ENCODE measurements around the gene SUGP2. TPM values are rescaled to one million over a fixed set of nuclear protein-coding genes. Genes with fewer than 3 reads are reported as not detected.

The SUGP2 gene
- total RNA-seq, 1 experiment from 2014 or later, result 74.1 TPM

- TF ChIP-seq, protein P1, sequence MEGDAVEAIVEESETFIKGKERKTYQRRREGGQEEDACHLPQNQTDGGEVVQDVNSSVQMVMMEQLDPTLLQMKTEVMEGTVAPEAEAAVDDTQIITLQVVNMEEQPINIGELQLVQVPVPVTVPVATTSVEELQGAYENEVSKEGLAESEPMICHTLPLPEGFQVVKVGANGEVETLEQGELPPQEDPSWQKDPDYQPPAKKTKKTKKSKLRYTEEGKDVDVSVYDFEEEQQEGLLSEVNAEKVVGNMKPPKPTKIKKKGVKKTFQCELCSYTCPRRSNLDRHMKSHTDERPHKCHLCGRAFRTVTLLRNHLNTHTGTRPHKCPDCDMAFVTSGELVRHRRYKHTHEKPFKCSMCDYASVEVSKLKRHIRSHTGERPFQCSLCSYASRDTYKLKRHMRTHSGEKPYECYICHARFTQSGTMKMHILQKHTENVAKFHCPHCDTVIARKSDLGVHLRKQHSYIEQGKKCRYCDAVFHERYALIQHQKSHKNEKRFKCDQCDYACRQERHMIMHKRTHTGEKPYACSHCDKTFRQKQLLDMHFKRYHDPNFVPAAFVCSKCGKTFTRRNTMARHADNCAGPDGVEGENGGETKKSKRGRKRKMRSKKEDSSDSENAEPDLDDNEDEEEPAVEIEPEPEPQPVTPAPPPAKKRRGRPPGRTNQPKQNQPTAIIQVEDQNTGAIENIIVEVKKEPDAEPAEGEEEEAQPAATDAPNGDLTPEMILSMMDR (IDR thresholded peaks at IDR 0.05; ENCODE audit: insufficient read depth in 1 of 2, low read depth in 1 of 2, low read length in 1 of 2, severe bottlenecking in 1 of 2, unreplicated experiment in 1 of 2), result no peak
- H3K27ac Mint-ChIP-seq (ENCODE audit: unreplicated experiment), result no peak overlapping the region
- BruUV-seq (replicated peaks), result no TSS peak
- intact Hi-C loops (cut with micrococcal nuclease; ENCODE audit: unreplicated experiment), result no loop called here
- DNase-seq, result no peak
- CTCF ChIA-PET, result interaction anchor here (0.5 kb wide), 1 partner anchor 133 kb away, joined by 3 read pairs; no protein-coding TSS in a partner anchor
- no peaks in the 10 kb centered on the region for H3K27me3 Mint-ChIP-seq (ENCODE audit: insufficient read depth, unreplicated experiment)
- H3K36me3 ChIP-seq (ENCODE audit: control insufficient read depth, insufficient read depth, low read length), result no peaks in the 10 kb centered on the region
- no peaks in the 10 kb centered on the region for H3K36me3 Mint-ChIP-seq (ENCODE audit: insufficient read depth, unreplicated experiment)
- H3K9me3 Mint-ChIP-seq (ENCODE audit: unreplicated experiment), result no peaks in the 10 kb centered on the region
- H3K4me3 ChIP-seq (ENCODE audit: low read depth, low read length), result no peak overlapping the region
- H3K4me3 Mint-ChIP-seq (ENCODE audit: unreplicated experiment), result no peak overlapping the region
- H3K9me3 ChIP-seq, result no peaks in the 10 kb centered on the region
- no peaks in the 10 kb centered on the region for H3K4me1 ChIP-seq
- H3K27me3 ChIP-seq (replicated peaks; ENCODE audit: control insufficient read depth, insufficient read depth, low read length), result no peaks in the 10 kb centered on the region
- H3K4me1 Mint-ChIP-seq (ENCODE audit: low read depth, unreplicated experiment), result no peaks in the 10 kb centered on the region
- POLR2A ChIA-PET, result interaction anchor here (0.6 kb wide), 1 partner anchor 26 kb away, joined by 10 read pairs; no protein-coding TSS in a partner anchor
Measured at GRCh38 chr19:18982669-18983068, 50.6 kb downstream of the SUGP2 start.

DNA sequence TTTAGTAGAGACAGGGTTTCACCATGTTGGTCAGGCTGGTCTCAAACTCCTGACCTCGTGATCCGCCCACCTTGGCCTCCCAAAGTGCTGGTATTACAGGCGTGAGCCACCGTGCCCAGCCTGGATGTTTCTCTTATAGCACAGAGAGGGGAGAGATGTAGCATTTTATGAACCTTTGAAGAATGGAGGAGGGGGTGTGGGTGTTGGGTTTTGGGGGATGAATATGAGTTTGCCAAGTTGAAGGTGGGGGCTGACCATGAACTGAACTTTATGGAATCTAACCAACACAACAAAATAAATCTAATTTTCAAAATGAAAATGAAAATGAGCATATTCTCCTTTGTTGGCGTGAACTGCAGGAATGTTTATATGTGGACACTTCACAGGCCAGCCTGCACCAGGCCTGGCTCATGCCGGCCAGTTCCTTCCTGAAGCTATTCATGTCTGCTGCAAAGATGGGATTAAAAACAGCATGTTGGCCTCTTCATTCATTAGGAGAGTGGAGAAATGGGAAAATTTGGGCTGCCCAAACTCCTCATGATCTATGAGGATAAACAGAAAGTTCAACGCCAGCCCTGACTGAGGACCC, 52.8 kb downstream of the SUGP2 start:
- Histone ChIP-seq H3K4me3 (ENCODE audit: low read depth, low read length) (no peak overlapping the region), H3K36me3 (ENCODE audit: control insufficient read depth, insufficient read depth, low read length) (no peaks in the 10 kb centered on the region), H3K9me3 (no peaks in the 10 kb centered on the region), H3K4me1 (no peaks in the 10 kb centered on the region), H3K27me3 (replicated peaks; ENCODE audit: control insufficient read depth, insufficient read depth, low read length) (no peaks in the 10 kb centered on the region)
- no peaks in the 10 kb centered on the region for H3K27me3 Mint-ChIP-seq (ENCODE audit: insufficient read depth, unreplicated experiment)
- DNase-seq, result no peak
- TF ChIP-seq, protein P1 (IDR thresholded peaks at IDR 0.05; ENCODE audit: insufficient read depth in 1 of 2, low read depth in 1 of 2, low read length in 1 of 2, severe bottlenecking in 1 of 2, unreplicated experiment in 1 of 2), result no peak
- no peak overlapping the region for H3K27ac Mint-ChIP-seq (ENCODE audit: unreplicated experiment)
- ChIA-PET CTCF (no interaction called here), POLR2A (interaction anchor here (0.6 kb wide), 1 partner anchor 78 kb away, joined by 5 read pairs; no protein-coding TSS in a partner anchor)
- no peaks in the 10 kb centered on the region for H3K4me1 Mint-ChIP-seq (ENCODE audit: low read depth, unreplicated experiment)
- no TSS peak for BruUV-seq (replicated peaks)
- intact Hi-C loops (cut with micrococcal nuclease; ENCODE audit: unreplicated experiment), result no loop called here
- no peak overlapping the region for H3K4me3 Mint-ChIP-seq (ENCODE audit: unreplicated experiment)
- no peaks in the 10 kb centered on the region for H3K9me3 Mint-ChIP-seq (ENCODE audit: unreplicated experiment)
- H3K36me3 Mint-ChIP-seq (ENCODE audit: insufficient read depth, unreplicated experiment), result no peaks in the 10 kb centered on the region

GRCh38 chr19:18978616-18979015, 54.7 kb downstream of the SUGP2 start:
- TF ChIP-seq, protein P1 (IDR thresholded peaks at IDR 0.05; ENCODE audit: insufficient read depth in 1 of 2, low read depth in 1 of 2, low read length in 1 of 2, severe bottlenecking in 1 of 2, unreplicated experiment in 1 of 2), result no peak
- no peak overlapping the region for H3K27ac Mint-ChIP-seq (ENCODE audit: unreplicated experiment)
- H3K4me3 Mint-ChIP-seq (ENCODE audit: unreplicated experiment), result no peak overlapping the region
- no peaks in the 10 kb centered on the region for H3K27me3 ChIP-seq (replicated peaks; ENCODE audit: control insufficient read depth, insufficient read depth, low read length)
- H3K9me3 Mint-ChIP-seq (ENCODE audit: unreplicated experiment), result no peaks in the 10 kb centered on the region
- H3K9me3 ChIP-seq, result no peaks in the 10 kb centered on the region
- intact Hi-C loops (cut with micrococcal nuclease; ENCODE audit: unreplicated experiment), result no loop called here
- no peaks in the 10 kb centered on the region for H3K36me3 ChIP-seq (ENCODE audit: control insufficient read depth, insufficient read depth, low read length)
- ChIA-PET POLR2A (no interaction called here), CTCF (no interaction called here)
- no peak for DNase-seq
- no peaks in the 10 kb centered on the region for H3K27me3 Mint-ChIP-seq (ENCODE audit: insufficient read depth, unreplicated experiment)
- H3K4me3 ChIP-seq (ENCODE audit: low read depth, low read length), result no peak overlapping the region
- H3K4me1 Mint-ChIP-seq (ENCODE audit: low read depth, unreplicated experiment), result no peaks in the 10 kb centered on the region
- H3K4me1 ChIP-seq, result no peaks in the 10 kb centered on the region
- no TSS peak for BruUV-seq (replicated peaks)
- no peaks in the 10 kb centered on the region for H3K36me3 Mint-ChIP-seq (ENCODE audit: insufficient read depth, unreplicated experiment)
